Activated CD4-positive, CD25-positive, alpha-beta regulatory T cell treated with anti-CD3 and anti-CD28 coated beads, Interleukin-2, amount 50 U/mL, for 24 hours (primary cell): Measurements from ENCODE around the gene NADK2.

Experiments
- ATAC-seq, 2 donors: fragments of 150-1000 bp; cut with Tn5 transposase; one replicate each; pipeline ENCODE4 v1.10.0; 2021; ENCODE audit warnings: mild to moderate bottlenecking in 1 of 2, moderate library complexity in 1 of 2

The NADK2 gene

GRCh38 chr5:36161361-36161760 lies 80.4 kb downstream of the NADK2 start:
- ATAC-seq, result no peak

- ATAC-seq, result no peak
Measured at GRCh38 chr5:36160617-36161016, 81.1 kb downstream of the NADK2 start.

GRCh38 chr5:36158144-36158543 lies 83.6 kb downstream of the NADK2 start:
- ATAC-seq, result no peak

GRCh38 chr5:36156619-36157018 lies 85.1 kb downstream of the NADK2 start:
- no peak for ATAC-seq

GRCh38 chr5:36156121-36156601 lies 85.6 kb downstream of the NADK2 start:
- no peak for ATAC-seq

- ATAC-seq, result no peak
Measured at GRCh38 chr5:36155291-36155690, 86.4 kb downstream of the NADK2 start.

GRCh38 chr5:36153726-36154125 lies 88.0 kb downstream of the NADK2 start:
- no peak for ATAC-seq

GRCh38 chr5:36153298-36153677 lies 88.4 kb downstream of the NADK2 start:
- no peak for ATAC-seq

GRCh38 chr5:36152324-36153297 lies 89.1 kb downstream of the NADK2 start:
- no peak for ATAC-seq

GRCh38 chr5:36151434-36152323 lies 90.0 kb downstream of the NADK2 start, which contains the start of the genes LMBRD2 and SKP2:
Gene LMBRD2, minus strand, starts transcription at chr5:36151887. Its CDS starts 8,538 bp downstream, at chr5:36143349.
Gene SKP2, plus strand, starts transcription at chr5:36152111. Its CDS starts 152 bp downstream, at chr5:36152263.
- peak; percentile 99 for ATAC-seq

- ATAC-seq, result peak in 1 of 2 donors; percentile 21
Measured at GRCh38 chr5:36150676-36151433, 90.9 kb downstream of the NADK2 start.

GRCh38 chr5:36147681-36148080 lies 94.0 kb downstream of the NADK2 start:
- no peak for ATAC-seq

- no peak for ATAC-seq
Measured at GRCh38 chr5:36146390-36146789, 95.3 kb downstream of the NADK2 start.

GRCh38 chr5:36145311-36145710 lies 96.4 kb downstream of the NADK2 start:
- ATAC-seq, result no peak
